Measurements from ENCODE around the gene BTG4.

DNA sequence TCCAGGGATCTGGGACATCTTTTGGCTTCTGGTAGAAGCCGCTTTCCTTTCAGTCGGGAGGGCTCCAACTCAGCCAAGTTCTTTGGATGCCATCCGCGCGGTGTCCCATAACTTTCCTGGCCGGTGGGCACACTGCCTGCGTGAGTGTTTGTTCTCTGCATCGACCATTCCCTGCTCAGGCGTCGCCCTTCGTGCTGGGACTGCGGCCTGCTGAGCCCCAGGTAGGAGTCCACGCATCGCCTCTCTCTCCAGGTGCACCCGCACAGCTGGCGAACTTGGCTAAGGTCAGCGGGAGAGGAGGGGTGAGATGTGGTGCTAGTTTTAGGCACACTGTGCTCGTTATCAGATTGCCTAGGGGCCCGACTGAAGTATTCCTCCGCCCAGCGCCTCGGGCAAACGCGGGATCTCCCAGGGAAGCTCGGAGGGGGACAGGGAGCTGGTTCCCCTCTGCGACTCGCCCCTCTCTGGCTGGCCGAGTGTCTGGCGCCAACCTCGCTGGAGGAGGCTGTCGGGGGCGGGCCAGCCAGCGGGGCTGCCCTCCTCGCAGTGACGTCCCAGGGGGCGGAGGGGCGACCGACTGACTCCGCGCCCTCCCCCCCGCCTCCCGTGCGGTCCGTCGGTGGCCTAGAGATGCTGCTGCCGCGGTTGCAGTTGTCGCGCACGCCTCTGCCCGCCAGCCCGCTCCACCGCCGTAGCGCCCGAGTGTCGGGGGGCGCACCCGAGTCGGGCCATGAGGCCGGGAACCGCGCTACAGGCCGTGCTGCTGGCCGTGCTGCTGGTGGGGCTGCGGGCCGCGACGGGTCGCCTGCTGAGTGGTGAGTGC is 28.1 kb upstream of the BTG4 start, which contains the start of gene LAYN:
- TF ChIP-seq CTCF (IDR thresholded peaks at IDR 0.05) (no peak), POLR2A (IDR thresholded peaks at IDR 0.05) (no peak)

Data from right lobe of liver (tissue), 4 donors.